ENCODE measurements around the gene CIITA.

The CIITA gene

DNA sequence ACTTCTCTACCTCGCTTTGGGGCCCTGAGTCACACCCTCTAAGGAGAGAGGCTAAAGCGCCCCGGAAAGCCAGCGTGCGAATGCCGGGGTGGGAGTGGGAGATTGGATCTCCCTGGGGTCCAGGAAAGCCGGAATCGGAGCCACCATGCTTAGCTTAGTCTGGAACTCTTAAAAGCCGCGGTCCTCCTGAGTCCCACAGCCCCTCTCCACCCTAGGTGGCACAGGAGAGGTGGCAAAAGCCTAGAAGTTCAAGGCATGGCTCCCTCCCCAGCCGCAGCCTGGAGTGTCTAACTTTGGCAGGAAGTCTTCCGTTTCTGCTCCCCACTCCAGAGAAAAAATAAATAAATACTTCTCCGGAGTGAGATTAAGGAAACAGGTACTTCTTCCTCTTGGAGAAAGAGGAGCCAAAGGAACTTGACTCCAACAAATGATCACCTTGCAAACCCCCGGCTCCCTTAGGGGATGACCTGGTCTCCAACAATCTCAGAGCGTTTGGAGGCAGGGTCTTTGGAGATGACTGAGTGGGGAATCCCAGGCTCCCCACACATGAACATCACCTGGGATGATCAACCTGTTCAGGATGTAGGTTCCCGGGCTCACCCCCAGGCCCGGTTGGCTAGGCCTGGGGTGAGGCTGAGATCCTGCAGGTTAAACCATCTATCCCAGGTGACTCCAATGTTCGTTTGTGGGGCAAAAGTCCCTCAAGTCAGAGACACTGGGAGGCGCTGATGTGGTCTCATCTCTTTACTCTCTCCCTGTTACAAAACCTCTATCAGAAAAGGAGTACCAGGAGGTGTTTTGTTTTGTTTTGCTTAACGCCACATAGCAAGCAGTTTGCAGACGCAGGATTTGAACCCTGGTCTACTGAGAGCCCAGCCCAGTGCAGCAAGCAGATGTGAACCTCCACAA, 2.9 kb downstream of the CIITA start:
- DNase-seq = no peak

- no peak for DNase-seq
Observed at GRCh38 chr16:10880594-10881452, 3.8 kb downstream of the CIITA start.

- no peak for DNase-seq
Observed at GRCh38 chr16:10881479-10882030, 4.6 kb downstream of the CIITA start.

DNA sequence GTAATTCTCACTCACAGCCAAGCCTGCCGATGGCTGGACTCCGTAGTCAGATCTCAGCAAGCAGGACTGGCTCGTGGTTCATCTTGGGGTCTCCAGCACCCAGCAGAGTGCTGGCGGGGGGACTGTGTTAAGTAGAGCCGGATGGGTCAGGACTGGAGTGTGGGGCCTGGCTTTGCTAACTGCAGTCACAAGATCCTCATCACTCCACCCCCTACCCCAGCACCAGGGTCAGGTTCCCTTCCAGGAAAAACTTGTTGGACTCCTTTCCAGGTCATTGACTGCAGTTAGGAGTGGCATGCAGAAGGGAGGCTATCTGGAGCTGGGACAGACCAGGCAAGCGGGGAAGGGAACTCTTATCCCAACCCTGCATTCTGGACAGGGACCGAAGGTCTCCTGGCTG, 6.0 kb downstream of the CIITA start:
- no peak for DNase-seq

DNA sequence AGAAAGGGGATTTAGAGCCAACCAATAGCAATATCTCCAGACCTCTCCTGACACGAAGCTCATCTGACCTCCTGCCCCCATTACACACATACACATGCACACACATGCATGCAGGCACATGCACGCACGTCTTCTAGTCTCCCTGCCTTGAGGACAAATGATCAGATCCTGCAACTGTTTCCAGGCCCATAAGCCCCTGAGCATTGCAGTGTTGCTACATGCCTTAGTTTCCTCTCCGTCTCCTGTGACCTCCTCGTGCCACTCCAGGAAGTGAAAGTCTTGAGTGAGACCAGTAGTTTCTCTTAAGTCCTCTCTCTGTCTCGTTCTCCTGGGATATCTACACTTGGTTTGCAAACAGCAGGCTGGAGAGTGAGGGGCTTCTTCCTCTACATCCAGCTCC, 8.2 kb downstream of the CIITA start:
- no peak for DNase-seq

DNA sequence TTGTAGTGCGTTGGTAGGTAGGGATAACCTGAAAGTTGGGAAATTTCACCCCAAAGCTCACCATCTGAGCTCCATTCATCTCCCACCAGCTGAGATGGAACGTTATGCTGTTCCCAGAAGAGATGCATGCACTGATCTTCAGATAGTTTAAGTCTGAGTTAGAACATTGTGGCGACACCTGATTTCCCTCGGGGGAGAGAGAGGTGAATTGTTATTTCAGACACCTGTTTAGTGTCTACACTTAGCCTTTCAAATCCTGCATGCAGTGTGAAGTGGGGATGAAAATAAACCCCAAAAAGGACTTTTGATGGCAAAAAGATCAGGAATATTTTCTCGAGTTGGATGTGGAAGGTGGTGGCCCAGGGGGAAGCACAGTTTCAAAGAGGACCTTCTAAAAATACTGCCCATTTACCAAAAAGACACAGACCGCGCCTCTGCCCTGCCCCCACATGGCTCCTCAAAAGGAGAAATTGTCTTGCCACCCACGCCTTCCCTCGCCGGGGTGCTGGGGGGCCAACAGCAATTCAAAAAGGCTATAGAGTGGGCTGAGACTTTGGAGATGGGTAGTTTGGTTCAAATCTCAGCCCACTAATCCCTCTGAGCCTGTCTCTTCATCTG, 11.4 kb downstream of the CIITA start:
- DNase-seq = no peak

DNA sequence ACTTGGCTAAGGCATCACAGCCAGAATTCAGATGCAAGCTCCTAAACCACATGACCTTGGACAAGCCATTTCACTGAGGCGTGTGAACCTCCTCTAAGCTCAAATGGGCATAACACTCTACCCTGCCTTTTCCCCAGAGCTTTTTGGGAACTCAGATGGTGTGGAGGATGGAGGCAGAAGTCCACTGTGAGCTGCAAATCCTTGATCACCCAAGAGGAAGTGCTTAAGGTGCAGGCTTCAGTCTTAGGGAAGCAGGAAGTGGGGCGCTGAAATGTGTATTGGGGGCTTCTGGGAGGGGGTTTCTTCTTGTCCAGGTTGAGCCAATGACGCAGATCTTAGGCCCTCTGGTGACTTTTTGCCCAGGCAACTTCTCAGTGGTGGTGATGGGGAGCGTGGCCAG, 12.9 kb downstream of the CIITA start:
- DNase-seq = no peak

DNA sequence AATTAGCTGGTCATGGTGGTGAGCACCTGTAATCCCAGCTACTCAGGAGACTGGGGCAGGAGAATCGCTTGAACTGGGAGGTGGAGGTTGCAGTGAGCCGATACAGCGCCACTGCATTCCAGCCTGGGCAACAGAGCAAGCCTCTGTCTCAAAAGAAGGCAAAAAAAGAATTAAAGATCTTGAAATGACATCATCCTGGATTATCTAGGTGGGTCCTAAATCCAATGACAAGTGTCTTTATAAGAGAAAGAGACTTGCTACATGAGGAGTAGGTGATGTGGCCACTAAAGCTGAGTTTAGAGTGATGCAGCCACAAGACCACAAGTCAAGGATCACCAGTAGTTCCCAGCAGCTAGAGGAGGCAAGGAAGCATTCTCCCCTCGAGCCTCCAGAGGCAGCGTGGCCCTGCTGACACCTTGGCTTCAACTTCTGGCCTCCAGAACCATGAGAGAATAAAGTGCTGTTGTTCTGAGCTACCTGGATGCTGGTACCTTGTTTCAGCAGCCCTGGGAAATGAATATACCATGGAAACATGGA, 15.8 kb downstream of the CIITA start:
- DNase-seq = no peak

DNA sequence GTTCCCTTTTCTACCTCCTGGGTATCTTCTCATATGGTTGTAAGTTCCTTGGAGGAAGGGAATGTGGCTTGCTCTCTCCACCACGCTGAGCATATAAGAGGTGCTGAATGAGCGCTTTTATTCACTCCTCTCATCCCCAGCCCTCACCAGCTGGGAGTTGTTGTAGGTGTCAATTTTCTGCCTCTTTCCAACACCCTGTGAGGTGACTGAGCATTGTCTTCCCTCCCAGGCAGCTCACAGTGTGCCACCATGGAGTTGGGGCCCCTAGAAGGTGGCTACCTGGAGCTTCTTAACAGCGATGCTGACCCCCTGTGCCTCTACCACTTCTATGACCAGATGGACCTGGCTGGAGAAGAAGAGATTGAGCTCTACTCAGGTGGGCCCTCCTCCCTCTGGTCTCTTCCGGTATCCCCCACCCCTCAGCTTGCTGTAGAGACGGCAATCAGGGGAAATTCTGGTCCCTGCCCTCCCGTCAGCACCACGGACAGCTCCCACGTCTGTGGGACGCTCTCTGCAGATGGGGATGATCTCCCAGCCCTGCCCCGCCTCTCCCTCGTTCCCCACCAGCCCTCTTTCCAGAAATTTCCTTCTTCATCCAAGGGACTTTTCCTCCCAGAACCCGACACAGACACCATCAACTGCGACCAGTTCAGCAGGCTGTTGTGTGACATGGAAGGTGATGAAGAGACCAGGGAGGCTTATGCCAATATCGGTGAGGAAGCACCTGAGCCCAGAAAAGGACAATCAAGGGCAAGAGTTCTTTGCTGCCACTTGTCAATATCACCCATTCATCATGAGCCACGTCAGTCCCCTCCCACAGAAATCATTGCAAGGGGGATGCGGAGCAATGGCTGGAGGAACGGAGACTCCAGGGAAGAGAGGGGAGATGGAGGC, 18.3 kb downstream of the CIITA start:
- DNase-seq = no peak

- no peak for DNase-seq
Observed at GRCh38 chr16:10896165-10896564, 19.2 kb downstream of the CIITA start.

DNA sequence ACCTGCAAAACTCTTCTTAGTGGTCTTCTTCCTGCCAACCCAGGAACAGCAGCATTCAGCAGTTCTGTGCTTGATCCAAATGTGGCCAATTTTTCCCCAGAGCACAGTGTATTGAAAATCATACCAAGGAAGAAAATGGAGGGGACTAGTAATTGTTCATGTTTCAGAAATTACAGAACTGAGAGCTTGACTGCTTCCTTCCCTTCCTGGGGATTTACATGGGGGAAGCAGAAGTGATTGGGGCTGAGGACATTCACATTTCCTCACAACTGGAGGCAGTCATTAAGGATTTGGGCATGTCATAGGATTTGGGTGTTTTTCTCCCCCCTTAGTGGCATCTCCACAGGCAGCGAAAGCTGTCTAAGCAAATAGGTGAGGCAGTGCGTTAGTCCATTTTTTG, 19.7 kb downstream of the CIITA start:
- no peak for DNase-seq

DNA sequence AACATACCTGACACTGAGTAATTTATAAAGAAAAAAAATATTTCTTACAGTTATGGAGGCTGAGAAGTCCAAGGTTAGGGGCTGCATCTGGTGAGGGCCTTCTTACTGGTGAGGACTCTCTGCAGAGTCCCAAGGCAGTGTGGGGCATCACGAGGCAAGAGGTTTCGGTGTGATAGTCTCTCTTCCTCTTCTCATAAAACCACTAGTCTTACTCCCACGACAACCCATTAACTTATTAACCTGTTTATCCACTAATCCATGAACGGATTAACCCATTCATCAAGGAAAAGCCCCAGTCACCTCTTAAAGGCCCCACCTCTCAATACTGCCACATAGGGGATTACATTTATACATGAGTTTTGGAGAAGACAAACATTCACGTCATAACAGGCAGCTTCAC, 20.1 kb downstream of the CIITA start:
- no peak for DNase-seq

GRCh38 chr16:10902999-10903398, 26.0 kb downstream of the CIITA start:
- DNase-seq = no peak

DNA sequence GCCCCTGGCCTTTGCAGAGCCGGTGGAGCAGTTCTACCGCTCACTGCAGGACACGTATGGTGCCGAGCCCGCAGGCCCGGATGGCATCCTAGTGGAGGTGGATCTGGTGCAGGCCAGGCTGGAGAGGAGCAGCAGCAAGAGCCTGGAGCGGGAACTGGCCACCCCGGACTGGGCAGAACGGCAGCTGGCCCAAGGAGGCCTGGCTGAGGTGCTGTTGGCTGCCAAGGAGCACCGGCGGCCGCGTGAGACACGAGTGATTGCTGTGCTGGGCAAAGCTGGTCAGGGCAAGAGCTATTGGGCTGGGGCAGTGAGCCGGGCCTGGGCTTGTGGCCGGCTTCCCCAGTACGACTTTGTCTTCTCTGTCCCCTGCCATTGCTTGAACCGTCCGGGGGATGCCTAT, 29.5 kb downstream of the CIITA start:
- DNase-seq = no peak

DNA sequence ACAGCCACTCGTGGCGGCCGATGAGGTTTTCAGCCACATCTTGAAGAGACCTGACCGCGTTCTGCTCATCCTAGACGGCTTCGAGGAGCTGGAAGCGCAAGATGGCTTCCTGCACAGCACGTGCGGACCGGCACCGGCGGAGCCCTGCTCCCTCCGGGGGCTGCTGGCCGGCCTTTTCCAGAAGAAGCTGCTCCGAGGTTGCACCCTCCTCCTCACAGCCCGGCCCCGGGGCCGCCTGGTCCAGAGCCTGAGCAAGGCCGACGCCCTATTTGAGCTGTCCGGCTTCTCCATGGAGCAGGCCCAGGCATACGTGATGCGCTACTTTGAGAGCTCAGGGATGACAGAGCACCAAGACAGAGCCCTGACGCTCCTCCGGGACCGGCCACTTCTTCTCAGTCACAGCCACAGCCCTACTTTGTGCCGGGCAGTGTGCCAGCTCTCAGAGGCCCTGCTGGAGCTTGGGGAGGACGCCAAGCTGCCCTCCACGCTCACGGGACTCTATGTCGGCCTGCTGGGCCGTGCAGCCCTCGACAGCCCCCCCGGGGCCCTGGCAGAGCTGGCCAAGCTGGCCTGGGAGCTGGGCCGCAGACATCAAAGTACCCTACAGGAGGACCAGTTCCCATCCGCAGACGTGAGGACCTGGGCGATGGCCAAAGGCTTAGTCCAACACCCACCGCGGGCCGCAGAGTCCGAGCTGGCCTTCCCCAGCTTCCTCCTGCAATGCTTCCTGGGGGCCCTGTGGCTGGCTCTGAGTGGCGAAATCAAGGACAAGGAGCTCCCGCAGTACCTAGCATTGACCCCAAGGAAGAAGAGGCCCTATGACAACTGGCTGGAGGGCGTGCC, 30.1 kb downstream of the CIITA start:
- no peak for DNase-seq

DNA sequence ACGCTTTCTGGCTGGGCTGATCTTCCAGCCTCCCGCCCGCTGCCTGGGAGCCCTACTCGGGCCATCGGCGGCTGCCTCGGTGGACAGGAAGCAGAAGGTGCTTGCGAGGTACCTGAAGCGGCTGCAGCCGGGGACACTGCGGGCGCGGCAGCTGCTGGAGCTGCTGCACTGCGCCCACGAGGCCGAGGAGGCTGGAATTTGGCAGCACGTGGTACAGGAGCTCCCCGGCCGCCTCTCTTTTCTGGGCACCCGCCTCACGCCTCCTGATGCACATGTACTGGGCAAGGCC, 30.7 kb downstream of the CIITA start:
- DNase-seq = no peak

- DNase-seq = no peak
Observed at GRCh38 chr16:10911267-10911666, 34.3 kb downstream of the CIITA start.

DNA sequence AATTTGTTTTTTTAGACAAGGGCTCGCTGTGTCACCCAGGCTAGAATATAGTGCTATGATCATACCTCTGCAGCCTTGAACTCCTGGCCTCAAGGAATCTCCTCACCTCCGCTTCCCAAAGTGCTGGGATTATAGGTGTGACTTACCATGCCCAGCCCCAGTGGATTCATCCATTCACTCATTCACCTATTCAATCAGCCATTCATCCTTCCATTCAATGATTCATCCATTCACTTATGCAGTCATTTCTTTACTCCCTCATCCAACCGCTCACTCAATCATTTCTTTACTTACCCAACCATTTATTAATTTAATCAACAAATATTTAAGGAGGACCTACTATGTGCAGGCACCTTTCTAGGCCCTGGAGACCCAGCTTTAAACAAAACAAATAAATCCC, 39.5 kb downstream of the CIITA start:
- DNase-seq = no peak

- DNase-seq = peak; percentile 46 to 85 (median 79)
Observed at GRCh38 chr16:10918294-10919002, 41.4 kb downstream of the CIITA start.

DNA sequence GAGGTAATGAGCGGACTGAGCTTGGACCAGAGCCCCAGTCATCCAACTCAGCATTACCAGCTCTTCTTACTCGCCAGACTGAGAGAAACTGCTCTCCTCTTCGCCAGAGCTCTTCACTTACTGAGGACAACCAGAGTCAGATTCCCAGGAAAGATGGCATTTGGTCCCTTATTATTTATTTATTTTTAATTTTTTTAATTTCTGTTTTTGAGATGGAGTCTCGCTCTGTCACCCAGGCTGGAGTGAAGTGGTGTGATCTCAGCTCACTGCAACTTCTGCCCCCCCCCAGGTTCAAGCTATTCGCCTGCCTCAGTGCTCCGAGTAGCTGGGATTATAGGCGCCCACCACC, 42.0 kb downstream of the CIITA start:
- DNase-seq = no peak

All from NCI-H1417 (cell line).